Loucy (cell line): ENCODE measurements around the gene C10orf105.

Experiments
- H2AFZ ChIP-seq: fragments of 200-600 bp; sonication (generic); 2 replicates; pipeline ENCODE4 v1.6.0; 2016; ENCODE audit warnings: antibody characterized with exemption, mild to moderate bottlenecking, low read length, moderate library complexity
- H3F3A ChIP-seq: fragments of 200-600 bp; 2 replicates; pipeline ENCODE4 v1.6.0; 2016; ENCODE audit warnings: antibody characterized with exemption, low read depth, mild to moderate bottlenecking
- H3K27me3 ChIP-seq: fragments of 200-600 bp; sonication (generic); 2 replicates; pipeline ENCODE4 v1.6.1; 2014; ENCODE audit warnings: low read length, mild to moderate bottlenecking; ENCODE audit not compliant: insufficient read depth, poor library complexity, severe bottlenecking
- H3K36me3 ChIP-seq: fragments of 200-600 bp; sonication (generic); 2 replicates; pipeline ENCODE4 v1.6.1; 2016; ENCODE audit warnings: low read length; ENCODE audit not compliant: insufficient read depth
- H3K4me1 ChIP-seq: fragments of 200-600 bp; sonication (generic); 2 replicates; pipeline ENCODE4 v1.5.1; 2014; ENCODE audit warnings: low read length, mild to moderate bottlenecking; ENCODE audit not compliant: insufficient read depth, poor library complexity, severe bottlenecking
- H3K4me2 ChIP-seq: fragments of 200-600 bp; sonication (generic); 2 replicates; pipeline ENCODE4 v1.6.0; 2014; ENCODE audit warnings: antibody characterized with exemption, low read length, low read depth, mild to moderate bottlenecking; ENCODE audit not compliant: poor library complexity, severe bottlenecking
- H3K4me3 ChIP-seq: fragments of 200-600 bp; sonication (generic); 2 replicates; pipeline ENCODE4 v1.5.1; 2014; ENCODE audit warnings: low read length, mild to moderate bottlenecking, mixed read lengths; ENCODE audit not compliant: poor library complexity, severe bottlenecking
- H3K79me2 ChIP-seq: fragments of 200-600 bp; sonication (generic); 2 replicates; pipeline ENCODE4 v1.6.1; 2014; ENCODE audit warnings: low read length; ENCODE audit not compliant: insufficient read depth
- H3K9ac ChIP-seq: fragments of 200-600 bp; sonication (generic); 2 replicates; pipeline ENCODE4 v1.6.0; 2014; ENCODE audit warnings: mild to moderate bottlenecking, low read depth, low read length, moderate library complexity; ENCODE audit not compliant: poor library complexity, severe bottlenecking
- H3K9me2 ChIP-seq: fragments of 200-600 bp; sonication (generic); replicated peaks from 2 replicates; pipeline ENCODE4 v1.6.1; 2016; ENCODE audit warnings: low read depth, low read length, mixed read lengths
- H3K9me3 ChIP-seq: fragments of 200-600 bp; sonication (generic); 2 replicates; pipeline ENCODE4 v1.6.1; 2014; ENCODE audit warnings: mild to moderate bottlenecking, antibody characterized with exemption, low read length, low read depth; ENCODE audit not compliant: insufficient read depth
- H4K20me1 ChIP-seq: fragments of 200-600 bp; sonication (generic); 2 replicates; pipeline ENCODE4 v1.6.0; 2014; ENCODE audit warnings: antibody characterized with exemption, low read length, mild to moderate bottlenecking; ENCODE audit not compliant: insufficient read depth, poor library complexity, severe bottlenecking
- EZH2phosphoT487 ChIP-seq: fragments of 200-600 bp; IDR thresholded peaks from 2 replicates; pipeline ENCODE4 v1.6.1; 2018; ENCODE audit warnings: antibody characterized with exemption, mild to moderate bottlenecking, moderate library complexity, borderline replicate concordance
- TF ChIP-seq, protein P1 (sequence below): fragments of 200-600 bp; sonication (generic); conservative IDR thresholded peaks from 2 replicates; pipeline ENCODE4 v1.5.1; 2014; ENCODE audit warnings: mild to moderate bottlenecking, antibody characterized with exemption, low read length

Gene C10orf105

DNA sequence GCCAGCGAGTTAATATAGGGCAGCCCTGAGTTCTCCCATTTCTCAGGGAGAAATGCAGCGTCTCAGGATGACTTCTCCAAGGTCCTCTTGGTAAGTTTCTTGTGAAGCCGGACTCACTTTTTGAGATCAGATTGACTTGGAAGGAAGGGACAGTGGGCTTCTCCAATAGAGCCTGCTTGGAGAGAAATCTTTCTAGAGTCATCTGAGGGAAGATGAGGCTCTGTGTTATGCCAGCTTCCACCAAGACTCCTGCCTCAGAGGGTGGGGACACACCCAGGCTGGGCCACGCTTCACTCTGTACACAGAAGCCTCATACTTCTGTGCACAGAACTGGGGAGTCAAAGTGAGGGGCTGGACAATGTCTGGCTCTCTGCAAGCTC, 5.6 kb downstream of the C10orf105 start:
- peak overlapping the region; percentile 81 for H2AFZ ChIP-seq
- no peaks in the 10 kb centered on the region for H4K20me1 ChIP-seq
- H3K4me2 ChIP-seq, result peak overlapping the region; percentile 40
- H3K9ac ChIP-seq, result peak overlapping the region; percentile 65
- no peaks in the 10 kb centered on the region for H3K9me3 ChIP-seq
- TF ChIP-seq, protein P1, sequence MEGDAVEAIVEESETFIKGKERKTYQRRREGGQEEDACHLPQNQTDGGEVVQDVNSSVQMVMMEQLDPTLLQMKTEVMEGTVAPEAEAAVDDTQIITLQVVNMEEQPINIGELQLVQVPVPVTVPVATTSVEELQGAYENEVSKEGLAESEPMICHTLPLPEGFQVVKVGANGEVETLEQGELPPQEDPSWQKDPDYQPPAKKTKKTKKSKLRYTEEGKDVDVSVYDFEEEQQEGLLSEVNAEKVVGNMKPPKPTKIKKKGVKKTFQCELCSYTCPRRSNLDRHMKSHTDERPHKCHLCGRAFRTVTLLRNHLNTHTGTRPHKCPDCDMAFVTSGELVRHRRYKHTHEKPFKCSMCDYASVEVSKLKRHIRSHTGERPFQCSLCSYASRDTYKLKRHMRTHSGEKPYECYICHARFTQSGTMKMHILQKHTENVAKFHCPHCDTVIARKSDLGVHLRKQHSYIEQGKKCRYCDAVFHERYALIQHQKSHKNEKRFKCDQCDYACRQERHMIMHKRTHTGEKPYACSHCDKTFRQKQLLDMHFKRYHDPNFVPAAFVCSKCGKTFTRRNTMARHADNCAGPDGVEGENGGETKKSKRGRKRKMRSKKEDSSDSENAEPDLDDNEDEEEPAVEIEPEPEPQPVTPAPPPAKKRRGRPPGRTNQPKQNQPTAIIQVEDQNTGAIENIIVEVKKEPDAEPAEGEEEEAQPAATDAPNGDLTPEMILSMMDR, result no peak
- no peak for TF ChIP-seq EZH2phosphoT487
- no peaks in the 10 kb centered on the region for H3K79me2 ChIP-seq
- no peaks in the 10 kb centered on the region for H3K36me3 ChIP-seq
- H3K9me2 ChIP-seq, result no peaks in the 10 kb centered on the region
- H3K27me3 ChIP-seq, result no peaks in the 10 kb centered on the region
- peaks cover 25% of the 10 kb centered on the region for H3K4me1 ChIP-seq
- H3K4me3 ChIP-seq, result no peak overlapping the region
- no peaks in the 10 kb centered on the region for H3F3A ChIP-seq

DNA sequence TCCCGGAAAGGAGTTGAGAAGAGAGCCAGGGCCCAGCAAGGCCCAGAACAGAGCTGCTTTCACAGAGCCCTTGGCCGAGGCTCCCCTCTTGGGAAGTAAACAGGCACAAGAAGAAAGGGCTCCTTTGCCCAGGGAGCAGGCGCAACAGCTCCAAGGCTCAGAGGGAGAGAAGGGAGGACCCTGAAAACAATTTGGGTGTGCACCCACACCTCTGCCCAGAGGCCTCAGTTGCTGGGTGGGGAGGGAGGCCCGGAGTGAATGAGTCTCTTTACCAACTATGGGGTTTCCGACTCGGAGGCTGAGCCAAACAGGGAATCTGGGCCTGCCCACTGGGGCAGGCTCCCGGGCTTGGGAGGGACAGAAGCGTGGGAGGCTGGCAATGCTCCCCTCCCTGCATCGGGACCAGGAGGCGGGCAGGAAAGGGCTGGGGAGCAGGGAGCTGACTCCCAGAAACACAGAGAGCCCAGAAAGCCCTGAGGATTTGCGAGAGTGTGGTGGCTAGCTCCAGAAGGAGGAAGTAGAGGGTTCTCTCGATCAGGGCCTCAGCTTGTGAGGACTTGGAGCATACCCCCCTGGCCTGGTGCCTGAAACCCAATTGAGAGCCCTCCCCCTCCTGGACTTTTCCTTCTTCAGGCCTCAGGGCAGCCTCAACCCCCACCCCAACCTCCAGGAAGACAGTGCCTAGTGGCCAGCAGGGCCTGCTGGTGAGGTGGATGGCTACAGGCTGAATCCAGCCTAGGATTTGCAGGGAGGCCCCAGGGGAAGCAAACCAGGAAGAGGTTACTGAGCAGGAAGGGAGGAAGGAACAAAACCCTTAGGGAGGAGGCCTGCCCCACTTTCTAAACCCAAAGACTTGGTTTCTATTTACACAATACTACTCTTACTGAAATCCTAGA, 6.2 kb downstream of the C10orf105 start:
- Histone ChIP-seq H3K4me1 (peaks cover 25% of the 10 kb centered on the region), H2AFZ (peak overlapping the region; percentile 81), H3K9me3 (no peaks in the 10 kb centered on the region), H3K36me3 (no peaks in the 10 kb centered on the region), H3K4me3 (no peak overlapping the region), H3K9ac (peak overlapping the region; percentile 65), H3K4me2 (peak overlapping the region; percentile 40), H3K79me2 (no peaks in the 10 kb centered on the region), H3K9me2 (no peaks in the 10 kb centered on the region), H4K20me1 (no peaks in the 10 kb centered on the region), H3F3A (no peaks in the 10 kb centered on the region), H3K27me3 (no peaks in the 10 kb centered on the region)
- TF ChIP-seq, protein P1, result no peak
- TF ChIP-seq EZH2phosphoT487, result no peak

DNA sequence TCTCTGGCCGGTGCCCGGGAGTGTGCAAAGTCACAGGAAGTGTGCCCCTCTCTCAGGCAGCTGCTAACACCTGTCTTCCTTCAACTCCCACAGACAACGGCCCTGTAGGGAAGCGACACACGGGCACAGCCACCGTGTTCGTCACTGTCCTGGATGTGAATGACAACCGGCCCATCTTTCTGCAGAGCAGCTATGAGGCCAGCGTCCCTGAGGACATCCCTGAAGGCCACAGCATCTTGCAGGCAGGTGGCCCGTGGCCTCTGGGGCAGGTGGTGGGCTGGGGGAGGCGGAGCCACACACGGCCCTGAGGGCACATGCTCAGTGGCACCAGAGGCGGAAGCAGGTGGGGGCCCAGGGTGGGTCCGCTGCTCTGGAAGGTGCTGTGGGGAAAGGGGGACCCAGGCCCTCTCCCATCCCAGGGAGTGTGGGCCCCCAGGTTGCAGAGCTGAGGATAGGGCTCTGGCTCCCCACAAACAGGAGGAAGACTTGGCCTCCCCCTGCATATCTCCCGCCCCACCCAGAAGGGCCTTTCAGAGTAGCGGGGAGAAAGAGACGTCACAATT, 6.9 kb downstream of the C10orf105 start:
- no peaks in the 10 kb centered on the region for H3K27me3 ChIP-seq
- TF ChIP-seq EZH2phosphoT487, result no peak
- TF ChIP-seq, protein P1, result no peak
- H4K20me1 ChIP-seq, result no peaks in the 10 kb centered on the region
- no peaks in the 10 kb centered on the region for H3K36me3 ChIP-seq
- no peak overlapping the region for H3K4me3 ChIP-seq
- peak overlapping the region; percentile 65 for H3K9ac ChIP-seq
- H2AFZ ChIP-seq, result no peak overlapping the region
- no peaks in the 10 kb centered on the region for H3K9me3 ChIP-seq
- no peak overlapping the region for H3K4me2 ChIP-seq
- no peaks in the 10 kb centered on the region for H3K79me2 ChIP-seq
- no peaks in the 10 kb centered on the region for H3K9me2 ChIP-seq
- H3K4me1 ChIP-seq, result peaks cover 30% of the 10 kb centered on the region
- H3F3A ChIP-seq, result no peaks in the 10 kb centered on the region
